MCF 10A (cell line): ENCODE results near the gene TMEM204. TPM values are rescaled to one million over a fixed set of nuclear protein-coding genes. Genes with fewer than 3 reads are reported as not detected.

Source experiments
- BruUV-seq: library from RNA; stranded (reverse); fragments of 400-500 nt; replicated peaks from 2 replicates; lab custom pipeline; 2021; lab: Mats Ljungman, UMichigan
- CTCF ChIA-PET: fragments of 300-600 bp; sonication (Branson Sonifier 250); formaldehyde crosslinking; extraction: SDS; loops from one replicate; lab custom pipeline; 2021; ENCODE audit warnings: antibody characterized with exemption, inconsistent platforms; lab: Yijun Ruan, JAX
- POLR2A ChIA-PET: fragments of 300-600, 350-650 bp; sonication (Branson Sonifier 250); formaldehyde crosslinking; extraction: SDS; loops from one replicate; lab custom pipeline; 2020; ENCODE audit warnings: antibody characterized with exemption, inconsistent platforms; lab: Yijun Ruan, JAX
- DNase-seq: peaks from one replicate; pipeline ENCODE4 v3.0.0-alpha.2; 2018; ENCODE audit not compliant: unreplicated experiment
- H3K27ac Mint-ChIP-seq: one replicate; pipeline ENCODE4 v1.8.0; 2022; ENCODE audit warnings: mild to moderate bottlenecking, low read depth, mixed read lengths; ENCODE audit not compliant: unreplicated experiment
- H3K27me3 Mint-ChIP-seq: one replicate; pipeline ENCODE4 v1.8.0; 2022; ENCODE audit warnings: mixed read lengths; ENCODE audit not compliant: insufficient read depth, unreplicated experiment
- H3K36me3 Mint-ChIP-seq: one replicate; pipeline ENCODE4 v1.8.0; 2022; ENCODE audit warnings: mild to moderate bottlenecking, moderate library complexity, mixed read lengths; ENCODE audit not compliant: insufficient read depth, unreplicated experiment
- H3K4me1 Mint-ChIP-seq: one replicate; pipeline ENCODE4 v1.8.0; 2022; ENCODE audit warnings: mixed read lengths; ENCODE audit not compliant: insufficient read depth, unreplicated experiment
- H3K4me3 Mint-ChIP-seq: one replicate; pipeline ENCODE4 v1.8.0; 2022; ENCODE audit warnings: mild to moderate bottlenecking, moderate library complexity, mixed read lengths; ENCODE audit not compliant: unreplicated experiment
- H3K9me3 Mint-ChIP-seq: one replicate; pipeline ENCODE4 v1.8.0; 2022; ENCODE audit warnings: mixed read lengths; ENCODE audit not compliant: unreplicated experiment
- CTCF ChIP-seq: fragments of 200-600 bp; IDR thresholded peaks from one replicate; pipeline ENCODE4 v1.8.0; 2022; ENCODE audit warnings: antibody characterized with exemption, mild to moderate bottlenecking; ENCODE audit not compliant: unreplicated experiment
- intact Hi-C: fragments of 100-400 bp; cut with micrococcal nuclease; formaldehyde crosslinking; loops from 2 replicates; pipeline ENCODE4 v1.14.1; 2022
- total RNA-seq: library from RNA; stranded (reverse); gene quantifications from 2 replicates; pipeline ENCODE4 v1.2.3, GENCODE V29; 2022

The TMEM204 gene
- total RNA-seq, 1 experiment from 2014 or later, result not detected

GRCh38 chr16:1524366-1524765, 9.1 kb upstream of the TMEM204 start:
- H3K36me3 Mint-ChIP-seq, result peaks cover 4% of the 10 kb centered on the region
- no TSS peak for BruUV-seq
- CTCF ChIA-PET, result no interaction called here
- H3K4me3 Mint-ChIP-seq, result no peak overlapping the region
- H3K4me1 Mint-ChIP-seq, result no peaks in the 10 kb centered on the region
- no peak overlapping the region for H3K27ac Mint-ChIP-seq
- H3K9me3 Mint-ChIP-seq, result no peaks in the 10 kb centered on the region
- TF ChIP-seq CTCF, result no peak
- H3K27me3 Mint-ChIP-seq, result no peaks in the 10 kb centered on the region
- intact Hi-C loops, result no loop called here
- POLR2A ChIA-PET, result interaction anchor here (0.6 to 1.2 kb wide), 2 partner anchors 104 to 632 kb away, joined by 3 read pairs; partner anchors contain the start of gene UQCC4
- no peak for DNase-seq

- Mint-ChIP-seq H3K27ac (no peak overlapping the region), H3K9me3 (no peaks in the 10 kb centered on the region), H3K4me3 (no peak overlapping the region), H3K4me1 (no peaks in the 10 kb centered on the region), H3K27me3 (no peaks in the 10 kb centered on the region), H3K36me3 (peaks cover 4% of the 10 kb centered on the region)
- no TSS peak for BruUV-seq
- no peak for TF ChIP-seq CTCF
- no peak for DNase-seq
- POLR2A ChIA-PET, result no interaction called here
- CTCF ChIA-PET, result no interaction called here
- intact Hi-C loops, result no loop called here
Observed at GRCh38 chr16:1525871-1526607, 7.4 kb upstream of the TMEM204 start.

DNA sequence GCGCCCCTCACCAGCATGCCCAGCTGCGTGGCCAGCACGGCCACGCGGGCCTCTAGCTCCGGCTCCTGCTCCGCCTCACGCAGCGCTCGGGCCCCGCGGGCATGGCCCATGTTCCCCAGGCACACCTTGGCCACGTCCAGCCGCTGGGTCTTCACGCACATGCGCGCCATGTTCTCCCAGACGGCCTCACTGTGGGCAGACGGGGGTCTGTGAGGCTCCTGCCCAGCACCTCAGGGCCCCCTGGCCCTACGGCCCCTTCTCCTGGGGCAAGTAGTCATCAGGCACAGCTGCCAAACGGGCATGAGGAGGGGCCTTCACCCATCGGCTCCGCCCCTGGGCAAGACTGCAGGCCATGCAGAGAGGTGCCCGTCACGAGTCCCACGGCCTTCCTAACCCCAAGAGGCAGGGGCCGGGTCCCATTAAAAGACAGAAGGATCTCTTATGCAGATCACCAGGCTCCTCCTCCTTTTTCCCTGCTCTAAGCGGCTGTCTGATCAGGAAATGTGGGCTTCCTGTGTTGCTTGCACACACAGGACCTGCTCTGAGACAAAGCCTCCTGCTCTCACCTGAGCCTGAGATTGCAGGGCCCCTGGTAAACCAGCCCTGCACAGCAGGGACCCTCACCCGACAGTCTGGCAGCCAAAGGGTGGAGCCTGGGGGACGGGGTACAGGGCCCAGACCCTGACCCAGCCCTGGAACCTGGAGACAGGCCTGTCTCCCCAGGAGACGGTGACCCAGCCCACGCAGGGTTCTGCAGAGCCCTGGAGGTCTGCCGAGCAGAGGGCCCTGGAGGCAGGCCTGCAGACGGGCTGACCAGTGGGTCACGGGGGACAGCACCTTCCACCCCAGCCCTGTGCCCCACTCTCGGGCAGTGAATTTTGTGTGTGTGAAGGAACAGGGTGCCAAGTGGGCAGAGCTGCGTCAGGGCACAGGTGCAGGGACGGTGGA, 6.6 kb upstream of the TMEM204 start:
- no peak for TF ChIP-seq CTCF
- POLR2A ChIA-PET, result interaction anchor here (0.7 kb wide), 1 partner anchor 85 kb away, joined by 3 read pairs; the partner anchor contains the start of genes CRAMP1 and IFT140
- BruUV-seq, result no TSS peak
- no peaks in the 10 kb centered on the region for H3K4me1 Mint-ChIP-seq
- H3K27me3 Mint-ChIP-seq, result no peaks in the 10 kb centered on the region
- intact Hi-C loops, result no loop called here
- no peak overlapping the region for H3K27ac Mint-ChIP-seq
- no peak for DNase-seq
- H3K4me3 Mint-ChIP-seq, result no peak overlapping the region
- CTCF ChIA-PET, result interaction anchor here (0.6 to 0.7 kb wide), 2 partner anchors 36 to 531 kb away, joined by 3 read pairs; no protein-coding TSS in a partner anchor
- no peaks in the 10 kb centered on the region for H3K9me3 Mint-ChIP-seq
- peaks cover 4% of the 10 kb centered on the region for H3K36me3 Mint-ChIP-seq
